GM12892 (cell line): ENCODE measurements around the gene HNRNPK.

Source experiments
- POLR2A ChIP-seq: IDR thresholded peaks from 2 replicates; pipeline ENCODE4 v1.6.1; 2011; ENCODE audit warnings: low read depth, low read length, control low read depth
- POLR2AphosphoS5 ChIP-seq: IDR thresholded peaks from 2 replicates; pipeline ENCODE4 v1.6.1; 2011; ENCODE audit warnings: low read depth, low read length, control low read depth

- TF ChIP-seq POLR2AphosphoS5 (no peak), POLR2A (no peak)
Observed at GRCh38 chr9:83934569-83935275, 45.3 kb downstream of the HNRNPK start.
